NCI-H82 treated with DMSO at 0.1 percent for 48 hours (cell line): ENCODE data around the gene GARIN5A.
"Not testable (repeated sequence)": the region's sequence is repeated elsewhere in the genome, so short reads cannot be mapped to it uniquely, and the experiment has no call there.

Experiments used
- DNase-seq: peaks from one replicate; lab custom pipeline; 2025; ENCODE audit not compliant: unreplicated experiment; lab: John Stamatoyannopoulos, UW

Gene GARIN5A

DNA sequence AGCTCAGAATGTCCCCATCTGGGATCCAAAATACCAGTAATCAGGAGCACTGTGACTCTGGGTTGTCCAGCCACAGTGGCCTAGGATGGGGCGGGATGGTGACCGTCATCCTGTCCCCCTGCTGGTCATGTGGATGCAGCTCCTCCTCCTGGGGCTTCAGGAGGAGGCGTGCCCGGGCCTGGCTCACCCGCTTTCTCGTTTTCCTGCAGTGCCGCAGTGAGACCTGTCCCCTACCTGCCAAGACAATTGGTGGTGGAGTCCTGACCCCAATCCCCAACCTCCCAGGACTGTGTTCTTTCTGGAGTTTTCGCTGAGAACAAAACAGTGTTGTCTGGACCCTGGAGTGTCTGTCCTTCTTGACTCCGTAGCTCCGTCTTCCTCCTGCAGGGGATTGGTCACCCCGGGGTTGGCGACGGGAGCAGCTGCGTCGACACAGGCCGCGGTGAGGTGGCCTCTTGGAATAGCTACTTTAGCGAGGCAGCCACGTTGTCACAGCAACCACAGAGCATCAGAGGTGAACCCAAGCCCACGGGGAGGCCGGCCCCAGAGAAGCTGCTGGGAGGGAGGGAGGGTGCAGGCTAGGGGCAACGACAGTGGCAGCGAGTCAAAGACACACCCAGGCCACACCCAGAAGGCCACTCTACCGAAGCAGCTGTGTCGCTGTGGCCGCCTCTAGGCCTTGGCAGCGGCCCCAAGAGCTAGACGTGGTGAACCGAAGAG lies 10.5 kb downstream of the GARIN5A start:
- no peak for DNase-seq

DNA sequence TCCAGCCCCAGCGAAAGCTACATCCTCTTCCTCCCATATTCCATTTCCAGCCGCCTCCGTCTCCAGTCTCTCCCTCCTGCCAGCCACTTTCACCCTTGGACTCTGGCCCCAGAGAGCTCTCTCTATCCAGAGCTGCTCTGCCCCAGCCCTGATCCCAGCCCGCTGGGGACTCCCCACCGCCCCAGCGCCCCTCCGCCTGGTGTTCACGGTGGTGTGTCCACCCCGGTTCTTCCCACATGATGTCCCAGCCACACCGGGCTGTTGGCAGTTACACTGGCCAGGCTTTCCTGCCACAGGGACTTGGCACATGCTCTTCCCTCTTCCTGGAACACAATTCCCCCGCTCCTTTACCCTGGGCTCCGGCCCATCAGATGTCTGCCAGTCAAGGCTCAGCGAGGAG lies 11.6 kb downstream of the GARIN5A start:
- no peak for DNase-seq

DNA sequence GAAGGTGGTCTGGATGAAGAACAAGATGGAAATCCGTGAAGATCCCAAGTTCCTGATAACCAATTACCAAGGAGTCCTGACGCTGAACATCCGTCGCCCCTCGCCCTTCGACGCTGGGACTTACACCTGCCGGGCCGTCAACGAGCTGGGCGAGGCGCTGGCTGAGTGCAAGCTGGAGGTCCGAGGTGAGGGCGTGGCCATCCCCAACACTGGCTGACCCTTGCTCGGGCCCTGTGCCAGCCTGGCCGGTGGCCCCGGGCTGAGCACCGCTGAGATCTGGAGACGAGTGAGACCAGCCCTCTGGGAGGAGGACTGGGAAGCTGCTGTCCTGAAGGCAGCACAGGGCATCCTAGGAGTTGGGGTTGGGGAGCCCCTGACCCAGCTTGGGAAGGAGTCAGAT lies 12.3 kb downstream of the GARIN5A start:
- DNase-seq: no peak

DNA sequence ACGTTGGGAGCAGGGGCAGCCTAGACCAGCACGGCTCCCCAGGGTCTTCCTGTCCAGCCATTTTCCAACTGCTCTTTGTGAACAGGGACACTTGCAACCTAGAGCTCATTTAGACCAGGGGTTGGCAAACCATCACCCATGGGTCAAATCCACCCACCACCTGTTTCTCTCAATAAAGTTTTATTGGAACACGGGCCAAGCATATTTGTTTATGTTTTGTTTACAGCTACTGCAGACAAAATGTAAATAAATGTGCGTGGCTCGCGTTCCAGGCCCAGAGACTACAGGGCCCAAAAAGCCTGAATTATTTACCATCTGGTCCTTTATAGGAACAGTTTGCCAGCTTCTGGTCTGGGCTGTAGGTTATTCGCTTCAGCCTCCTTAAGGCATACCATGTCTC lies 13.7 kb downstream of the GARIN5A start:
- DNase-seq: no peak

DNA sequence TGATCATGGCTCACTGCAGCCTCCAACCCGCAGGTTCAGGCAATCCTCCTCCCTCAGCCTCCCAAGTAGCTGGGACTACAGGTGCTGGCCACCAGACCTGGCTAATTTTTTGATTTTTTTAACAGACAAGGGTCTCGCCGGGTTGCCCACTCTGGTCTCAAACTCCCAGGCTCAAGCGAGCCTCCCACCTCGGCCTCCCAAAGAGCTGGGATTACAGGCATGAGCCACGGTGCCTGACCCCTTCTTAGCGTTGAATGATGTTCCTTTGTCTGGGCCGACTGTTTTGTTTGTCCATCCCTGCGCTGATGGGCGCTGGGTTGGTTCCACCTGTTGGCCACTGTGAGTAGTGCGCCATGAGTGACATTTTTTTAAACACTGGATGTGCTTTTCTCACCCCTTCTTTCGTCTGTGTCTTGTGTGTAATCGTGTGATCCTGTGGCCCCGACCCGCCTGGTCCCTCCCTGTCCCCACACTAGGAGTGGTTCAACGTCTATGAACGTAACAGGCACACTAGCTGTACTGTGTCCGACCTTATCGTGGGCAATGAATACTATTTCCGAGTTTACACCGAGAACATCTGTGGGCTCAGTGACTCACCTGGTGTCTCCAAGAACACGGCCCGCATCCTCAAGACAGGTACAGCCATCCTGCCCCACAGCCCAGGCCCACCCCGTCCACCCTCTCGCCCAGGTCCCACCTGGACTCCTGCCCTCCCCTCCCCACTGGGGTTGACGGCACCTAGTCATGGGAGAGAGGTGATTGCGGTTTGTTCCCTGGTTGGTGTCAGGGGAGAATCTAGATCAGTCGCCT lies 15.4 kb downstream of the GARIN5A start:
- DNase-seq: peak; percentile 32

DNA sequence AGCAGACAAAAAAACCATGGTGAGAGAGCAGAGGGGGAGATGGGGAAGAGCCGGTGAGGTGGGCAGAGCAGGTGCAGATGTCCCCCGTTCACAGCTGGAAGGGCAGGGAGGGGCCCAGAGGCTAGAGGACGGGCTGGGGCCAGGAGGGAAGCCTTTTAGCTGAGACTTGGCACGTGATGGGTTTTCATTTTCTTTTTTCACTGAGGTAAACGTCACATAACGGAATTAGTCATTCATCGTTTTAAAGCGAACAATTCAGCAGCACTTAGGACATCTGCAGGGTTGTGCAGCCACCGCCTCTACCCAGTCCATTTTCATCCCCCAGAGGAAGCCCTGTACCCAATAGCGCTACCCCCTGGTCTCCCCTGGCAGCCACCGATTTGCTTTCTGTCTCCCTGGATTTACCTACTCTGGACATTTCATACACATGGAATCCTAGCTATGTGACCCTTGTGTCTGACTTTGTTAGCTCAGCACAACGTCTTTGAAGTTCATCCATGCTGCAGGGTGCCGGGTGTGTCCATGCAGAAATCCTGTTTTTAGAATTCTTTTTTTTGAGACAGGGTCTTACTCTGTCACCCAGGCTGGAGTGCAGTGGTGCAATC lies 16.4 kb downstream of the GARIN5A start:
- DNase-seq: no peak

DNA sequence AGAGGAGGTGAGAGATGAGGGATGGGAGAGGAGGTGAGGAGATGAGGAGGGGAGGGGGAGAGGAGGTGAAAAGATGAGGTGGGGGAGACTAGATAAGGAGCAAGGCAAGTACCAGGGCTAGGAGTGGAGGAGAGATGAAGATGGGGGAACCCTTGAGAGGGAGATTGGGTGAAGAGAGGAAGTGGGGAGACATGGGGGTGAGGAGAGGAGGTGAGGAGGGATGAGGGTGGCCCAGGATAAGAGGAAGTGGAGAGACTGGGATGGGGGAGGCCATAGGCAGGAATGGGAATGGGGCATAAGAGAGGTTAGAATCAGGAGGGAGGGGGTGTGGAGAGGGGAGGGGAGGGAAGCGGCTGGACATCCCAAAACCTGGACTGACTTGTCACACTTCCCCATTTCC lies 17.0 kb downstream of the GARIN5A start:
- DNase-seq: no peak

DNA sequence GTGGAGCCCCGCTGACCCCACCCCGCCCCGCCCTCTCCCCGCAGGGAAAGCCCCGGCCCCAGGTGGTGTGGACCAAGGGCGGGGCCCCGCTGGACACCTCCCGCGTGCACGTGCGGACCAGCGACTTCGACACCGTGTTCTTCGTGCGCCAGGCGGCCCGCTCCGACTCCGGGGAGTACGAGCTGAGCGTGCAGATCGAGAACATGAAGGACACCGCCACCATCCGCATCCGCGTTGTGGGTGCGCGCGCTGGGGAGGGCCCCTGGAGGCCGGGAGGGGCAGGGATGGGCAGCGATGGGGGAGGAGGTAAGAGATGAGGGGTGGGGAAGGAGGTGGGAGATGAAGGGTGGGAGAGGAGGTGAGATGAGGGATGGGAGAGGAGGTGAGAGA lies 17.6 kb downstream of the GARIN5A start:
- no peak for DNase-seq

DNA sequence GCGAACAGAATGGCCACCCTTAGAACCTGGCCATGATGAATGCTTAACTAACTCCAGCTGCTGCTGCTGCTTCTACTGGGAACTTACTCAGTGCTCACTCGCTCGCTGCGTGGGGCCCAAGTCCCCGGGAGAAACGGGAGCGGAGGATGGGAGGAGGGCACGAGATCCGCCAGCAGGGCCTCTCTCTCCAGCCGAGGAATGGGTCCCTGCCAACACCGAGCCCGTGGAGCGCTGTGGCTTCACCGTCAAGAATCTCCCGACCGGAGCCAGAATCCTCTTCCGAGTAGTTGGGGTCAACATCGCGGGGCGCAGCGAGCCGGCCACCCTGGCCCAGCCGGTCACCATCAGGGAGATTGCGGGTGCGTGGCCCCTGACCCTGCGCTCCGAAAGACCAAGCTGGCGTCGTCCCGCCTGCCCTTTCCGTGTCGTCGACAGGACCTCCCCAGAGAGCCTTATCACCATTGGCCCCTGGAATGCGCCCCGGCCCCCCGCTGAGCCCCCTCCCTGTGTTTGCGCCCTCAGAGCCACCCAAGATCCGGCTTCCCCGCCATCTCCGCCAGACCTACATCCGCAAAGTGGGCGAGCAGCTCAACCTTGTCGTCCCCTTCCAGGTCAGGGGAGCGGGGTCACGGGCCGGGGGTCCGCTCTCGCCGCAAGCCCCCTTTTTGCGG lies 18.1 kb downstream of the GARIN5A start:
- no peak for DNase-seq

DNA sequence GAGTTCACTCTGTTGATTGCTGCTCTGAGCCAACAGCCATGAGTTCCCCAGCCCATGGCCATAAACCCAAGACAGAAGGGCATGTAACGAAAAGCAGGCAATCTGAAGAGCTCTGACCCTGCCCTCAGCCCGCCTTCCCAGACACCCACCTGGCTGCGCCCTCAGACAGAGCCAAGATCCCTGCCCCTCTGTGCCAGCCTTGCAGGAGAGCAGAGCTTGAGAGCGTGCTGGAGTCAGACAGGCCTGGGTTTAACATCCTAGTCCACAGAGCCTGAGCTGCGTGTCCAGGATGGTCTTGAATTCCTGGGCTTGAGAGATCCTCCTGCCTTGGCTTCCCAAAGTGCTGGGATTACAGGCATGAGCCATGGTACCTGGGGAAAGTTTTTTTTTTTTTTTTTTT lies 19.3 kb downstream of the GARIN5A start:
- no peak for DNase-seq

DNA sequence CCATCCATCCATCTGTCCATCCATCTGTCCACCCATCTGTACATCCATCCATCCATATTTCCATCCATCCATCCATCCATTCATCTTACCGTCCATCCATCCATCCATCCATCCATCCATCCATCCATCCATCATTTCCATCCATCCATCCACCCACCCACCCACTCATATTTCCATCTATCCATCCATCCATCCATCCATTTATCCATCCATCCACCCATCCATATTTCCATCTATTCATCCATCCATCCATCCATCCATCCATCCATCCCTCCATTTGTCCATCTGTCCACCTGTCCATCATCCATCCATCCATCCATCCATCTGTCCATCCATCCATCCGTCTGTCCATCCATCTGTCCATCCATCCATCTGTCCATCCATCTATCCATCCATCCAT lies 20.7 kb downstream of the GARIN5A start:
- DNase-seq: no peak

DNA sequence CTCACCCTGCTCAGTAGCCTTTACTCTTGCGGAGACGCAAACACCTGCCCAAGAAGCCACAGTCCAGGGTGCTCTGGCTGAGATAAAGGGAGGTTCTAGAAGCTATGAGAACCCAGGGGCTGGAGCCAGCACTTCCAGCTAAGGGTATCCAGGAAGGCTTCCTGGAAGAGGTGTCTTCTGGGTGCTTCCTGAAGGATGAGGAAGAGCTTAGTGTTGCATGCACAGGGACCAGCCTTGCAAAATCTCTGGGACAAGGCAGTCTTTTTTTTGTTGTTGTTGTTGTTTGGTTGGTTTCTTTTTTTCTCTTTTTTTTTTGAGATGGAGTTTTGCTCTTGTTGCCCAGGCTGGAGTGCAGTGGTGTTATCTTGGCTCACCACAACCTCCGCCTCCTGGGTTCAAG lies 23.4 kb downstream of the GARIN5A start:
- no peak for DNase-seq

DNA sequence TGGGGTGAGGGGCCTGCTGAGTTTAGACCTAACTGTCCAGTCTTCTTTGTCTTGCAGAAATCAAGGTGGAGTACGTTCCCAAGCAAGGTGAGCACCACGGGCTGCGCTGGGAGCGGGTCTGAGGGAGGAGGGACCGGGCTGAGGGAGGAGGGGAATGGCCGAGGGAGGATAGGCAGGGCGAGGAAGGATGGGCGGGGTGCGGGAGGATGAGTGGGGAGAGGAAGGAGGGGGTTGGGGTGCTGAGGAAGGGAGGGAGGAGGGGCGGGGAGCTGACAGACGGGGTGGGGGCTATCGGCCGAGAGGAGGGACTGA lies 25.5 kb downstream of the GARIN5A start:
- DNase-seq: no peak

DNA sequence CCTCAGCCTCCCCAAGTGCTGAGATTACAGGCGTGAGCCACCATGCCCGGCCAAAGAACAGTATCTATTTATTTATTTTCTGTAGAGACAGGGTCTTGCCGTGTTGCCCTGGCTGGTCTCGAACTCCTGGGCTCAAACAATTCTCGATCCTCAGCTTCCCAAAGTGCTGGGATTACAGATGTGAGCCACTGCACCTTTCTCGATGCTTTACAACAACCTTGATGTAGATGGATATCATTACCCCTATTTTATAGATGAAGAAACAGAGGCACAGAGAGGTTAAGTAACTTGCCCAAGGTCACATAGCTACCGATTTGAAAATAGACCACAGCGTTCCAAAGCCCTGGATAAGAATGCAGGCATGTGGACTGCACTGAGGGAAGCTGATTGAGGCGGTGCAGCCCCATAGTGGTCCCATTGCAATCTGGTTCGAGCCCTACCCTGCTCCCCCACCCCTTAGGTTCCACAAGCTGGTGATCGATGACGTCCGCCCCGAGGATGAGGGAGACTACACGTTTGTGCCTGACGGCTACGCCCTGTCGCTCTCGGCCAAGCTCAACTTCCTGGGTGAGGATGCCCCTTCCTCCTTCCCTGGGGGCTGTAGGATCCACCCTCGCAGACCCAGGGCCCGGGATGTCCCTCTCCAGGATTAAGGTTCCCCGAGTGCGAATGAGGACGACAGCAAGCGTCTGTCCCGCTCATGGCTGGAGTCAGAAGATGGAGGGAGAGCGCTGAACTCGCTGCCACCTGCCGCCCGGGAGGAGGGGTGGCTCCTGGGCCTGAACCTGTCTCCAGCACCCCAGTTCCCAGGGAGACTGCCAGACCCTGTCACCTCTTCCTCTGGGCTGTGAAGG lies 26.1 kb downstream of the GARIN5A start:
- DNase-seq: no peak

DNA sequence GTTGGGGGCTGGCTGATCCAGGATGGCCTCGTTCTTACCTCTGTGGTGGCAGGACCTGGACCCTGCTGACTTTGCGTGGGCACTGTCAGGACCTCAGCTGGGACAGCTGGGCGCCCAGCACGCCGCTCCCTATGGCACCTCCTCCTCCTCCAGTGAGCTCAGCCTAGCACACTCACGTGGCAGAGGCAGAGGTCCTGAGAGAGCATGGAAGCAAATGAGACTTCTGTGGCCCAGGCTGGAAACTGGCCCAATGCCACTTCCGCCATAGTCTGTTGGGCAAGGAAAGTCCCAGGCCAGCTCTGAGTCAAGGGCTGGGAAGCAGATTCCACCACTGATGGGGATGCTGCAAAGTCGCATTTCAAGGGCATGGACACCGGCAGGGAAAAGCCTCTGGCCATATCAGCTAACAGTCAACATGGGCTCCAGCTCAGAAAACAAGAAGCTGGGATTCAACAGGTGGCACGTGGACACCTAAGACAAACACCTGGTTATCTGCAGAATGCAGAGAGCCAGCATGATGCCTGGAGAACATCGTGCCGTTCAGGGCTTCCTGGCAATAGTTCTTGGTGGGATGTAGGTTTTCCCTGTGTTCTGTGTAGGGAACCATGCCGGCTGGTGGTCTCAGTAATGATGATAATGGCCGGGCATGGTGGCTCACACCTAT lies 27.3 kb downstream of the GARIN5A start:
- DNase-seq: no peak

DNA sequence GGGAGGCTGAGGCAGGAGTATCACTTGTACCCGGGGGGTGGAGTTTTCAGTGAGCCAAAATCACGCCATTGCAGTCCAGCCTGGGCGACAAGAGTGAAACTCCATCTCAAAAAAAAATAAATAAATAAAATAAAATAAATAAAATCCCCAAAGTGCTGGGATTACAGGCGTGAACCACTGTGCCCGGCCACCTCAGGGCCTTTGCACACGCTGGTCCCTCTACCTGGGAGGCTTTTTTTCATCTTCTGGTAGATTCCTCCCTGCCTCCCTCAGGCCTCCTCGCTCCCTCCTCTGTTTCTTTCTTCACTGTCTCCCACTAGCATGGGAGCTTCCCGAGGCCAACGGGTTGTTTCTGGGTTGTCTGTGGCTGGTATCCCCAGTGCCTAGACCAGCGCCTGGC lies 28.9 kb downstream of the GARIN5A start:
- no peak for DNase-seq

DNA sequence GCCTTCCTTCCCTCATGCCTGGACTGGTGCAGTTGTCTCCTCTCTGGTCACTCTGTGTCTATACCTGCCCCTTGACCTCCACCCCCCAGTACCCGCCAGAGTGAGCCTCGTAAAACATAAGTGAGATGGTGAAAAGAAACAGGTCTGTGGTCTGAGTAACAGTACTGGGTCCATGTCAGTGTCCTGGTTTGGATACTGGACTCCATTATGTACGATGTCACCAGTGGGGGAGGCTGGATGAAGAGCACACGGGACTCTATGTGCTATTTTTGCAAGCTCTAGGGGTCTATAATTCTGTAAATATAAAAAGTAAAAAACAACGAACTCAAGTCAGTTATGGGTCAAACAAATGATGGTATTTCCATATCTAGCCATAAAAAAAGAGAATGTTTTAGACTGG lies 29.6 kb downstream of the GARIN5A start:
- DNase-seq: no peak

DNA sequence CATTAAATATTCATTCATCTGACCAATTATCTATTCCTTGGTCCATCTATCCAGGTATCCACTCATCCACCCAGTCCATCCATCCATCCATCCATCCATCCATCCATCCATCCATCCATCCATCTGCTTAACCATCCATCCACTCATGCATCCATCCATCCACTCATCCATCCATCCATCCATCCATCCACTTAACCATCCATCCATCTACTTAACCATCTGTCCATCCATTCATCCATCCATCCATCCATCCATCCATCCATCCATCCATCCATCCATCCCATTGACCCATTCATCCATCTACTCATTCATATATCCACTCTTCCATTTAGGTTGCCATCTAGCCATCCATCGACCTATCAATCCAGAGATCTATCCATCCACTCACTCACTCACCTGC lies 32.6 kb downstream of the GARIN5A start:
- DNase-seq: no peak

DNA sequence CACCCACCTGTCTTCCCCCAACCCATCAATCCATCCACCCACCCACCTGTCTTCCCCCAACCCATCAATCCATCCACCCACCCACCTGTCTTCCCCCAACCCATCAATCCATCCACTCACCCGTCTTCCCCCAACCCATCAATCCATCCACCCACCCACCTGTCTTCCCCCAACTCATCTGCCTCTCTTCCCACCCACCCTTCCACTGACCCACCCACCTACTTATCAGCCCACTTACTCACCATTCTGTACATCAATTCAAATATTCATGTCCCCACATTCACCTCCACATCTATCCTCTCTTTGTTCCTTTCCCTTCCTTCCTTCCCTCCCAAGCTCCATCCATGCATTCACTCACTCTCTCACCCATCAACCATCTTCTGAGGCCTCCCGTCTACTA lies 37.5 kb downstream of the GARIN5A start:
- not testable (repeated sequence) for DNase-seq

DNA sequence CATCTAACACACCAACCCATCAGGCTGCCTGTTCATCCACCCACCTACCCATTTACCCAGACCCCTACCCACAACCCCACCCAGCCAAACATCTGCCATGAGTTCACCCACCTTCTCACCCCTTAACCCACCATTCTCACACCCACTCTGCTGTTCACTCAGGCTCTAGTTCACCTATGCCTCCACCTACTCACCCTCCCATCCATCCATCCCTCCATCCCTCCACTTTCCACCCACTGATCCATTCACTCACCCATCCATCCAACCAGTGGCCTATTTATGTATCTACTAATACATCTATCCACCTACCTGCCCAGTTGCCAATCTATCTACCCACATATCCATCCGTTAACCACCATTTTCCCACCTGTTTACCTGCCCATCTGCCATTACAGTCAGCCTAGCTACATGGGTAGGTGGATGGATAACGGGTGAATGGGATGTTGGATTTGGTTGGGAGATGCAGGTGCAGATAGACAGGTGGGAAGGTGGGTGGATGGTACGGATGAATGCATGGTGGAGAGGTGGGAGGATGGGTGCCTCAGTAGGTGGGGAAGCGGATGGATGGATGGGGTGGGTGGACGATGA lies 38.7 kb downstream of the GARIN5A start:
- DNase-seq: no peak
